ENCODE data around the gene FTCDNL1.

GRCh38 chr2:199850718-199851500 lies at the start of gene FTCDNL1:
- TF ChIP-seq CTCF (IDR thresholded peaks at IDR 0.05), result peak in 5 of 6 experiments; percentile 30 to 68 (median 43)
- TF ChIP-seq POLR2A (IDR thresholded peaks at IDR 0.05), result peak in 1 of 2 donors; percentile 81

Data from thyroid gland (tissue), 4 donors.